Kidney capillary endothelial cell (primary cell): ENCODE data around the gene MAPK8IP3.

Experiments
- DNase-seq: peaks from one replicate; pipeline ENCODE4 v3.0.0-alpha.2; 2018; ENCODE audit warnings: low spot score

Gene MAPK8IP3

DNA sequence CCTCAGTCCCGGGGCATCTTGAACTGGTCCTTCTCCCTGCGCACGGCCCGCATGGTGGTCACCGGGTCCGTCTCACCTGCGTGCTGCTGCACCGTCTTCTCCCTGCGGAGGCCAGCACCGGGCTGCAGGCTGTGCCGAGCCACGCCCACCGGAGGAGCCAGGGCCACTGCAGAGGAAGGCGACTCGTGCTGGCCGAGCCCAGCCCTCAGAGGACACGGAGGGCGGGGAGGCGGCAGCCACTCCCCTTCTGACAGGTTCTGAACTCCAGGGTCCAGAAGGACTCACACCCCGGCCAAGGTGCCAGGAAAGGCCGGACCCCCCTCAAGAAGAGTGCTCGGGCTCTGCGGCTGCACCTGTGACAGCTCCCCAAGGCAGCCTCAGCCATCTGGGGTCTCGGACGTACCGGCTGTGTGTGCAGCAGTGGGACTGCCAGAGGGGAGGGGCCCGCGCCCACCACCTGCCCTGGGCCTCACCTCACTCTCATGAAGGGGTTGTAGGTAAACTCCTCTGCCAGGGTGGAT lies 103.3 kb downstream of the MAPK8IP3 start:
- DNase-seq, result no peak

DNA sequence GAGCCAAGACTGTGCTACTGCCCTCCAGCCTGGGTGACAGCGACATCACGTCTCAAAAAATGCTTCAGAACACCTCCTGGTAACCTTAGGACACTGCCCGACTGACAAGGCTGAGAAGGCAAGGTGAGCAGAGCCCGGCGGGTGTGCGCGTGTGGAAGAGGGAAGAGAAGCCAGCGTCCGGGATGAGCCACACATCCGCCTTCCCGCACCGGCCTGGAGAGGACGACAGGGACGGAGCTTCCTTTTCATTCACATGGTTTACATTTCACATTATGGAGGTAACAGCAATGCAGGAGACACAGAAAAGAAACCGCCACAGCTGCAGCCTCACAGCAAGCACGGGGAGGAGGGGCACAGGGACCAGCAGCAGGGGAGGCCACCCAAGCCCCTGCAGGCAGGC lies 104.1 kb downstream of the MAPK8IP3 start:
- no peak for DNase-seq

DNA sequence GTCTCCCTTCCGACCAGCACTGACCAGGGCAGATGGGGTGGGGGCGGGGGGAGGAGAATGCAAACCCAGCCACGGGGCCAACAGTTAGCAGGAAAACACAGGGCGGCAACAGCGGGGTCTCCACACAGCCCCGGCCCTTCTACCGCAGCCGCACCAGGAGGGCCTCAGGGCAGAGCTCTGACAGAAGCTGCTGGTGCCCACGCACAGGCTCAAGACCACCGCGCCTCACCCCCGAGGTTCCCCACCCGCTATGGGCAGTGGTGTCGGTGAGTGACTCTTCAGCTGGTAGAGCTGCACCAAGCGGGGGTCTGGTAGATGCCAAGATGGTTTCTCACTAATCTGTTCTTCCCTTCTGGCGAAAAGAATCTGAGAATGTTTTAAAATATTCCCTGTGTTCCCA lies 104.5 kb downstream of the MAPK8IP3 start:
- DNase-seq, result no peak

DNA sequence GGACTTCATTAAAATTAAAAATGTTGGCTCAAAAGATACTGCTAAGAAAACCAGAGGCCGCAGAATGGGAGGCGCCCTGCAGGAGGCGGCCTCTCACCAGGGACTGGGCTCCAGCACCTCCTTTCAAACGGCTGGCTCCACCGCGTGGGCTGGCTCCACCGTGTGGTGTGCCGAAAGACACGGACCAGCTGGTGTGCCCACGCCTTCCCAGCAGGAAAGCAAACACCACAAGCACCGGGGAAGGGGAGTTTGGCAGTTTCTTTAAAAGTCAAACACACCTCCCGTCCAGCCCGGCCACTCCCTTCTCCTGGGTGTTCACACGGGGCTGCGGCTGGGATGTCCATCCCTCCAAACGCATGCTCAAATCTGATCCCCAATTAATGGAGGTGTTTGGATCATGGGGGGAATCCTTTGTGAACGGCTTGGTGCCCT lies 106.8 kb downstream of the MAPK8IP3 start:
- peak; percentile 10 for DNase-seq

DNA sequence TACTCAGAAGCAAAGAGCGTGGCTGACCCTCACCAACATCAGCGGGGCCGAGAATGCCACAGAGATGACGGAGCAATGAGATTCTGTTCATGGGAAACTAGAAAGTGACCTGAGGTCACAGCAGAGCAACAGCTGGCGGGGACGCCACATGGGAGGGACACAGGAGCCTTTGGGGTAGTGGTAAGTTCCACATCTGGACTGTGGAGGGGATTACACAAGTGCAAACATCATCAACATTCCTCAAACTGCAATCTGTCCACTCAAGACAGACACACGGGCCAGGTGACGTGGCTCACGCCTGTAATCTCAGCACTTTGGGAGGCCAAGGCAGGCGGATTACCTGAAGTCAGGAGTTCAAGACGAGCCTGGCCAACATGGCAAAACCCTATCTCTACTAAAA lies 109.5 kb downstream of the MAPK8IP3 start:
- DNase-seq, result no peak

DNA sequence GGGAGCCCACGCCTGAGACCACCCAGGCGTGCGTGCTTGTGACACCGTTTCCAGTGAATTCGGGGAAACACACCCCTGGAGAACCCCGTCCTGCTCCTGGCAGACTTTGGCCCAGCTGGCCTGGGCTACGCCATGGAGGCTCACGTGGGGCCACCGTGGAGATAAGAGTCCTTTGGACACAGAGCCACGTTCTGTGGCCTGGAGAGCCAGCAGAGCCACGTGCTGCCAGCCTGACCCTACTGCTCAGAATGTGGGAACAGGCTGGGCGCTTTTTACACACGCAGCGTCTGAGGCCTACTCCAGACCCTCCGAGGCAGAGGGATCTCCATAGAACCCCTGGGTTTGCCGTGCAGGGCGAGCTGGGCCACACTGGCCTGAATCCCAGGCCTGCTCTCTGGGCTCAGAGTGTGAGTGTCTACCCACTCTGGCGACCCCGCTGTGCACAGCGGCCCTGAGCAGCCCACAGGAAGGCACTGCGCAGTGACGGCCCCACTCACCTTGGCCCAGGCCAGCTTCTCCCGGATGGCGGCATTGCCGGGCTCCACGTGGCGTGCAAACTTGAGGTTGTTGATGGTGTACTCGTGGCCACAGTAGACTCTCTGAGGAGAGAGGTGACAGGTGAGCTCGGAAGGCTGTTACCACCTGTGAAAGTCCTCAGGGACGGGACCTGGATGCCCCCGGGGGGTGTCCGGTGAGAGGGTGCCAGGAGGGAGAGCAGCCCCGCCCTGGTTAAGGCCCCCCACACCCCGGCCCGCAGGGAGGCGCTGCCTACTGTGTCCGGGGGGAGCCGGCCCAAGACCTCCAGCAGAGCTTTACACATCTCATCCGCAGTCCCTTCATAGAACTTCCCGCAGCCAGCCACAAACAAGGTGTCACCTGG lies 110.6 kb downstream of the MAPK8IP3 start:
- no peak for DNase-seq

DNA sequence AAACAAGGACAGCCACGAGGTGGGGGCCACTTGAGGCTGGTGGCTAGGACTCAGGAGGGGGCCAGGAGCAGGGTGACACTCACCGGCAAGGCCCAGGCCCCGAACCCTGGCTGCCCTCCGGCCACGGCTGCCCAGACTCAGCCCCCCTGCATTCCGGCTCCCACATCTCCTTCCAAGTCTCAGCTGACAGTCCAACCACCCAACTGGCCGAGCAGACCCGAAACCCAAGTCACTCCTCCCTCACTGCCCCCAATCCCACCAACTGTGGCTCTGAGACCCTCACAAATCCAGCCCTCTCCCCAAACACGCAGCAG lies 111.2 kb downstream of the MAPK8IP3 start:
- DNase-seq, result no peak

DNA sequence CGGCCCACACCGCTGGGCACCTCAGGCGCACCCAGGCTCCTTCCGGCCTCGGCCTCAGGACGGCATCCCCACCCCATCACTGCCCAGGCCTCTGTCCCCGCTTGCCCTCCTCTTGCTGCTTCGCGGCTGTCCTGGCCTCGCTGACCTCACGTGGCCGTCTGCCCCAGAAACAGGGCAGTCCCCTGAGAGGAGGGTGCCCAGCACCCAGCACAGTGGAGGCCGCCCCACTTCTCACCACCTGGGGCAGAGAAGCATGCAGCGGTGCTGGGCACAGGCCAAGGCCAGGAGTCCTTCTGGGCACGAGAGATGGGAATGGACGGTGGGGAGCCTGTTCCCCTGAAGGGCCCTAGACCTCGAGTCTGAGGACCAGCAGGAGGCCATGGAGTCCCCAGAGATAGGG lies 111.7 kb downstream of the MAPK8IP3 start:
- no peak for DNase-seq

DNA sequence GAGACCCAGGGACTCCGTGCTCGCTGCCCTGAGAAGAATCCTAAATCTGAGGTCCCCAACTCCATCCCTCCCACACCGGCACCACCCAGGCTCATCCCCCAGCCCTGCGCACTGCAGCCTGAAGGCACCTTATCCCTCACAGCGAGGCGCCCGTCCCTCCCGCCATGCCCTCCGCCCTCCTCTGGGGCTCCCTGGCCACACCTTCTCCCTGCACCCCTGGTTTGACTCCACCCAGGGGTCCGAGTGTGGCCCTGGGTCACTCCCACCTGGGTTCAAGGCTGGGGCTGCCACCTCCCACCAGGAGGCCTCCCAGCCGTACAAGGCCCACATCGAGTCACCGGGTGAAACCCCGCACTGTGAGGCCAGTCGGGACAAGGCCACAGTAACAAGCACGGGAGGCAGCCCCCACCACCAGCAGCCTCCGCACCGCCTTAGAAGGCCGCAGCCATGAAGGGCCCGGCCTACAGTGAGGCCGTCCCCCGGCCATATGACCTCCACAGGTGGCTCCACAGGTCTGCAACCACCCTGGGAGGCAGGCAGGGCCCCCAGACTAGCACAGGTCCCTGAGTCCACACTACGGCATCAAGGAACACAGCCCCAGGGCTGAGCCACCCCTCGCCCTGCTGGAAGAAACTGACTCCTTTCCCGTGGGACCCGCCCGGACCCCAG lies 112.3 kb downstream of the MAPK8IP3 start:
- no peak for DNase-seq

DNA sequence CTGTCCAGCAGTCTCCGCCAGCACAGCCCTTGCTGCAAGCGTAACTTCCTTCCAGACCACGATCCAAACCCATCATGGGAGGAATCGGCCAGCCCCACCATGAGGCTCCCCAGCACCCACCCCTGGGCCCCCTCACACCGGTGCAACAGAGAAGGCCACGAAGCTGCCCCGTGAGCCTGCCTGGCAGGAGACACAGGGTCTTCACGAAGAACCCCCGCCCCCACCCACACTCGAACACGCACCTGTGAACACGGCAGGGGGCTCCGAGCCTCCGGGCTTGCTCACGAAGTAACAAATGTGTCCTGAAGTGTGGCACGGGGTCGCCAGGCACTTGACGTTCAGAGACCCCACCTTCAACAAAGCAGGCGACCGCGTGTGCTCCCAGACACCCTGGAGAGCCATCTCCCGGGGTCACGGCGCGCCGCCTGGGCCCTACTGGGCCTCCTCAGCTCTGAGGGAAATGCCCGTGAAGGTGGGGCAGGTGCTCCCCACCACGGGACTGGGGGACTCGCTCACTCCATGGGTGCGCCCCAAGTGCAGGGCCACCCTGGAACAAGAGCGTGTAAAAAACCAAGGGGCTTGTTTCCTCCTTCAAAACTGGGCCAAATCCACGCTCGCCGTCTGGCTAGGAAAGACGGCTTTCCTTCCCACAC lies 113.0 kb downstream of the MAPK8IP3 start:
- no peak for DNase-seq

DNA sequence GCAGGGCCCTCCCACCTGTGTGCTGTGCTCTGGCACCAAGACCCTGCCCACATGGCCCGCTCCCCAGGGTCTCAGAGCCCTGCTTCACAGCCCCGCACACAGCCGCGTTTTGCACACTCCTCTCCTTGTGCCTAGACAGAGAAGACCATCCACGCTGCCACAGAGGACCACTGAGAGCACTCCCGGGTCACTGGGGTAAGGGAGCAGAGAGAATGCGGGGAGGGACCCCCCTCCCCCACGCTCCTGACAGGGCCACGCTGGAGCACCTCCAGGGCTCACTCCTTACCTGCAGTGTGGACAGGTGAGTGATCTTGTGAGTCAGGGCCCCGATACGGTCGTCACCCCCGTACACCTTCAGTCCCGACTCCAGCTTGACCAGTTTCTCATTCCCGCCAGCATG lies 113.6 kb downstream of the MAPK8IP3 start:
- DNase-seq, result no peak
